K562 (cell line): ENCODE results near the gene STAM2. TPM values are rescaled to one million over a fixed set of nuclear protein-coding genes. Genes with fewer than 3 reads are reported as not detected.

Experiments
- CEBPG ChIP-seq, 3 experiments: fragments of 200-800 bp in 1 of 3; sonication (Bioruptor generic) in 1 of 3; sonication (generic) in 1 of 3; formaldehyde crosslinking in 1 of 3; IDR thresholded peaks in 2 of 3; conservative IDR thresholded peaks in 1 of 3; 2 replicates each; pipeline versions ENCODE4 v1.6.1 to v1.8.0; 2016 to 2022; ENCODE audit warnings: missing compliant biosample characterization in 2 of 3, missing genetic modification characterization in 2 of 3, mild to moderate bottlenecking in 1 of 3, missing genetic modification reagents in 1 of 3
- CUX1 ChIP-seq: fragments of 200-800 bp; sonication (Bioruptor generic); IDR thresholded peaks from 2 replicates; pipeline ENCODE4 v1.6.1; 2016; ENCODE audit warnings: missing genetic modification characterization, missing compliant biosample characterization
- GATA2 ChIP-seq: sonication (generic); formaldehyde crosslinking; IDR thresholded peaks from 2 replicates; pipeline ENCODE4 v1.4.0; 2020; ENCODE audit warnings: mild to moderate bottlenecking, missing genetic modification reagents
- HES1 ChIP-seq: fragments of 450-650 bp; IDR thresholded peaks from 2 replicates; pipeline ENCODE4 v1.6.1; 2016; ENCODE audit warnings: low read depth, mild to moderate bottlenecking, moderate library complexity
- HINFP ChIP-seq: fragments of 450-650 bp; conservative IDR thresholded peaks from 2 replicates; pipeline ENCODE4 v1.6.1; 2016; ENCODE audit warnings: missing genetic modification characterization, low read depth, mild to moderate bottlenecking, control low read depth, missing compliant biosample characterization
- KLF1 ChIP-seq: fragments of 450-650 bp; IDR thresholded peaks from 2 replicates; pipeline ENCODE4 v1.6.1; 2016; ENCODE audit warnings: missing genetic modification characterization, missing compliant biosample characterization
- NR2C1 ChIP-seq, 2 experiments: fragments of 450-650 bp; IDR thresholded peaks; 2 replicates each; pipeline ENCODE4 v1.6.1; 2017; ENCODE audit warnings: mild to moderate bottlenecking in 2 of 2, antibody characterized with exemption in 1 of 2, inconsistent platforms in 1 of 2, missing compliant biosample characterization in 1 of 2, missing genetic modification characterization in 1 of 2
- POLR2G ChIP-seq: fragments of 200-400 bp; formaldehyde crosslinking; IDR thresholded peaks from 2 replicates; pipeline ENCODE4 v1.6.1; 2017; ENCODE audit warnings: low read depth, mild to moderate bottlenecking, antibody characterized with exemption, low read length, moderate library complexity
- USF1 ChIP-seq: sonication (generic); formaldehyde crosslinking; IDR thresholded peaks from 2 replicates; pipeline ENCODE4 v1.9.0; 2022; ENCODE audit warnings: mild to moderate bottlenecking, missing genetic modification reagents
- ZNF280B ChIP-seq: fragments of 250-450 bp; sonication (Bioruptor Pico); IDR thresholded peaks from 2 replicates; pipeline ENCODE4 v1.5.1; 2021; ENCODE audit warnings: mild to moderate bottlenecking
- ZNF324 ChIP-seq: fragments of 250-450 bp; sonication (Bioruptor Pico); IDR thresholded peaks from 2 replicates; pipeline ENCODE4 v1.4.0; 2020; ENCODE audit warnings: mild to moderate bottlenecking
- ZNF449 ChIP-seq: fragments of 250-450 bp; sonication (Bioruptor Pico); IDR thresholded peaks from 2 replicates; pipeline ENCODE4 v1.8.0; 2022; ENCODE audit warnings: moderate library complexity, mild to moderate bottlenecking, inconsistent platforms
- ZNF75A ChIP-seq: fragments of 450-650 bp; formaldehyde crosslinking; IDR thresholded peaks from 2 replicates; pipeline ENCODE4 v1.4.0; 2020; ENCODE audit warnings: mild to moderate bottlenecking
- polyA plus RNA-seq, 8 experiments: library from polyadenylated mRNA; depleted of rRNA in 4 of 8; stranded (reverse) in 5 of 8; unstranded in 3 of 8; fragments of >200 nt; fragmentation: Nextera tagmentation in 2 of 8; fragmentation: Illumina TruSeq in 1 of 8; extraction: Ambion mirVana in 2 of 8; extraction: Trizol in 1 of 8; gene quantifications; 2 replicates each; pipeline versions ENCODE4 v1.2.1 to v1.2.3, GENCODE V29; 2011 to 2014; ENCODE audit warnings: inconsistent platforms in 1 of 8, missing spikeins in 1 of 8
- total RNA-seq, 7 experiments: library from RNA; depleted of rRNA in 6 of 7; stranded (reverse); fragments of >200 nt in 6 of 7; fragmentation: Illumina TruSeq in 2 of 7; extraction: Trizol in 2 of 7; gene quantifications; 2 replicates each; pipeline versions ENCODE4 v1.2.1 to v1.2.3, GENCODE V29; 2011 to 2021; ENCODE audit warnings: low replicate concordance in 1 of 7

Gene STAM2
- total and polyA plus RNA-seq, 9 of the 15 experiments (the other 6 are each of a cell fraction or from before 2014, with no cell fraction given): 4.5 to 13.9 (median 8.7) TPM

GRCh38 chr2:152134488-152135280, 40.9 kb downstream of the STAM2 start (continued):
- no peak for TF ChIP-seq CUX1 (CRISPR knock-in tag)
- no peak; the same call in none of the 2 replicates for TF ChIP-seq GATA2 (CRISPR knock-in tag)
- no peak for TF ChIP-seq ZNF449 (CRISPR knock-in tag)
- TF ChIP-seq ZNF280B (CRISPR knock-in tag): no peak
- TF ChIP-seq HES1: 0 out of 2 replicates have a peak, but pooled peaks have one; percentile 46
- no peak for TF ChIP-seq POLR2G
- no peak for TF ChIP-seq ZNF324 (CRISPR knock-in tag)
- no peak for TF ChIP-seq ZNF75A (CRISPR knock-in tag)
- TF ChIP-seq KLF1 (tag): no peak
- TF ChIP-seq NR2C1 (IDR thresholded peaks at IDR 0.05): no peak
- TF ChIP-seq NR2C1 (tag; IDR thresholded peaks at IDR 0.05): no peak; the same call in 1 of the 2 replicates
- TF ChIP-seq HINFP (tag): no peak
- no peak for TF ChIP-seq USF1
- no peak for TF ChIP-seq CEBPG (CRISPR knock-in tag; IDR thresholded peaks at IDR 0.05)
- no peak for TF ChIP-seq CEBPG (tag; conservative IDR thresholded peaks at IDR 0.05 in 1 of 2, IDR thresholded peaks at IDR 0.05 in 1 of 2)
